Heart left ventricle (tissue), 16 donors: ENCODE data around the gene NOM1. TPM values are rescaled to one million over a fixed set of nuclear protein-coding genes. Genes with fewer than 3 reads are reported as not detected.
A peak's percentile ranks its signal among the peaks of the same experiment; 100 is the strongest.
"Not testable (repeated sequence)": the region's sequence is repeated elsewhere in the genome, so short reads cannot be mapped to it uniquely, and the experiment has no call there.

Experiments used
- ATAC-seq, 4 donors: fragments of 200-7000 bp; cut with Tn5 transposase; one replicate each; pipeline ENCODE4 v1.9.1; 2020 to 2022; ENCODE audit warnings: moderate library complexity in 4 of 4, mild to moderate bottlenecking in 3 of 4, moderate number of reproducible peaks in 1 of 4
- DNase-seq, 5 donors: peaks; one replicate each; pipeline ENCODE4 v3.0.0-alpha.2; 2020
- H3K27ac ChIP-seq, 12 donors: fragments of 200-600 bp; sonication (generic) in 4 of 12; one replicate each; pipeline versions ENCODE4 v1.5.0 to v1.8.0; 2016 to 2022; ENCODE audit warnings: mild to moderate bottlenecking in 2 of 12
- H3K27me3 ChIP-seq, 9 donors: fragments of 200-600 bp; sonication (generic) in 2 of 9; one replicate each; pipeline versions ENCODE4 v1.5.1 to v1.8.0; 2016 to 2022; ENCODE audit warnings: mild to moderate bottlenecking in 3 of 9
- H3K36me3 ChIP-seq, 9 donors: fragments of 200-600 bp; sonication (generic) in 2 of 9; one replicate each; pipeline versions ENCODE4 v1.5.0 to v1.8.0; 2018 to 2022; ENCODE audit warnings: mild to moderate bottlenecking in 2 of 9
- H3K4me1 ChIP-seq, 12 donors: fragments of 200-600 bp; sonication (generic) in 4 of 12; one replicate each; pipeline versions ENCODE4 v1.5.0 to v1.8.0; 2016 to 2022; ENCODE audit warnings: mild to moderate bottlenecking in 3 of 12
- H3K4me3 ChIP-seq, 12 donors: fragments of 200-600 bp; sonication (generic) in 4 of 12; one replicate each; pipeline versions ENCODE4 v1.5.0 to v1.8.0; 2017 to 2022; ENCODE audit warnings: mild to moderate bottlenecking in 9 of 12, moderate library complexity in 4 of 12
- H3K9me3 ChIP-seq, 12 donors: fragments of 200-600 bp; sonication (generic) in 4 of 12; one replicate each; pipeline versions ENCODE4 v1.5.0 to v1.8.0; 2016 to 2022; ENCODE audit warnings: mild to moderate bottlenecking in 1 of 12
- POLR2A ChIP-seq, 2 donors: fragments of 450-650 bp; IDR thresholded peaks; one replicate each; pipeline ENCODE4 v1.6.1; 2017; ENCODE audit warnings: antibody characterized with exemption in 2 of 2, mild to moderate bottlenecking in 2 of 2, moderate library complexity in 2 of 2
- WGBS, 4 donors: extraction: QIAGEN DNeasy Blood & Tissue Kit in 2 of 4; methylation state at CpG; one replicate each; pipeline versions ENCODE4 v1.1.5 to v1.1.7; 2013 to 2018; 5-methylcytosine and 5-hydroxymethylcytosine counted together
- intact Hi-C, 10 donors: fragments of 100-400 bp; cut with DNase I; formaldehyde crosslinking; loops; one replicate each; pipeline versions ENCODE4 v1.11.1 to v1.14.2; 2022
- polyA plus RNA-seq, 2 donors: library from polyadenylated mRNA; stranded (reverse); fragments of 200-250 nt; gene quantifications; one replicate each; pipeline ENCODE4 v1.2.3, GENCODE V29; 2013
- total RNA-seq, 9 donors: library from RNA; depleted of rRNA in 2 of 9; stranded (reverse); fragments of >200 nt in 2 of 9; fragmentation: NEBNext Ultra II Directional in 3 of 9; extraction: Animal tissue kit (Norgen Biotek cat#: 25700) in 3 of 9; gene quantifications; one replicate each; pipeline versions ENCODE4 v1.1.0 to v1.2.4, GENCODE V29; 2016 to 2023
- TF ChIP-seq, protein P1 (sequence below), 12 donors: fragments of 200-600 bp; sonication (generic) in 4 of 12; IDR thresholded peaks; one replicate each; pipeline versions ENCODE4 v1.5.0 to v1.8.0; 2018 to 2022; ENCODE audit warnings: antibody characterized with exemption in 12 of 12, mild to moderate bottlenecking in 5 of 12
- donor health status: ischemic (EF 13 %, LVEDD 7.1; RV severe dilation, severe dysfunction).
- donor health status: healthy with polysubstance abuse.
- donor health status: DM: no; HTN: yes; CAD: no.
- donor health status: DM: no; HTN: no; CAD: no.
- donor health status: ischemic (EF 25% LVEDD 6.9; RV normal size, moderate dysfunction).
- donor health status: ischemic (EF 25% LVEDD 5.7; RV mildly dilated, moderate dysfunction).
- donor health status: healthy.
- donor health status: DM: yes; HTN: yes; CAD: no.
- donor health status: ischemic (EF 35%, LVEDD 5.7; RV mildly dilated, moderate dysfunction).
- donor health status: nonischemic (EF 11% LVEDD 7.7; RV severe dilation, severe dysfunction).
- donor health status: DM: yes; HTN: yes; CAD: no.
- donor health status: PGD.
- donor health status: ischemic (EF 29% LVEDD 5.4; RV normal size, mild dysfunction).
- donor health status: nonischemic (EF 23%, LVEDD 6.1; RV moderate dilation, normal function).

The NOM1 gene
- total and polyA plus RNA-seq, 11 donors, result 6.0 to 12.2 (median 9.1) TPM

DNA sequence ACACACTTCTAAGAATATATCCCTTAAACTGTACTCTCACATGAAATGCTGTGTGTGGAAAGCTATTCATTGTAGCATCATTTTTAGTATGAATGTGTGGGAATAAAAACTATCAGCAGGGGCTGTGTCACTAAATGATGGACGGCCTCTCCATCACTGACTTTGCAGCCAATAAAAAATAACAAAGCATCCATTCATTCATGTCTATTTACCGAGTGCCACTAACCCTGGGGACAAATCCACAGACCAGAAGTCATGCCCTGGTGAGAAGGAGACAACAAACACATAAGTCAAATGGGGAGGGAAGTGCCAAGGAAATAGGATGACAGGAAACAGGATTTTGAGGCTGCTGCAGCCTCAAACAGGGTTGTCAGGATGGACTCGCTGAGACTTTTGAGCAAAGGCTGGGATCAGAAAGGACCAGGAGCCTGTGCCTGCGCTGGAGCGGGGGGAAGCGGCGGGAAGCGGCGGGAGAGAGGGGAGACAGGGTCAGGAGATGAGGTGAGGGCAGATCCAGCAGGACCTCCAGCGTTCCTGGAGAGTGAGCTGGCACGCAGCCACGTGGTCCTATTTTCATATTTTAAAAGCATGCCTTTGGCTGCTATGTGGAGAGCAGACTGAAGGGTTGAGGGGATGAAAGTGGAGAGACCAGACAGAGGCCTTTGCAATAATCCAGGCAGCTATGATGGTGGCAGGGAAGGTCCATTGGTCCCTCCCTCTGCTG, 2.2 kb upstream of the NOM1 start:
- Histone ChIP-seq H3K27me3 (peaks cover 0 to 48% (median 16%) of the 10 kb centered on the region in 9 donors), H3K27ac (no peak overlapping the region), H3K36me3 (peaks cover 0 to 4% (median under 1%) of the 10 kb centered on the region in 9 donors), H3K9me3 (no peaks in the 10 kb centered on the region), H3K4me1 (peaks cover 0 to 37% (median 20%) of the 10 kb centered on the region in 12 donors), H3K4me3 (no peak overlapping the region)
- intact Hi-C loops, result loop anchor here in 5 of 10 donors (5.0 to 10.0 kb wide), 5 partner anchors 40 to 1150 kb away; partner anchors contain the start of gene LMBR1 (in 1 of the 5)
- no peak for TF ChIP-seq POLR2A (IDR thresholded peaks at IDR 0.05)
- TF ChIP-seq, protein P1, sequence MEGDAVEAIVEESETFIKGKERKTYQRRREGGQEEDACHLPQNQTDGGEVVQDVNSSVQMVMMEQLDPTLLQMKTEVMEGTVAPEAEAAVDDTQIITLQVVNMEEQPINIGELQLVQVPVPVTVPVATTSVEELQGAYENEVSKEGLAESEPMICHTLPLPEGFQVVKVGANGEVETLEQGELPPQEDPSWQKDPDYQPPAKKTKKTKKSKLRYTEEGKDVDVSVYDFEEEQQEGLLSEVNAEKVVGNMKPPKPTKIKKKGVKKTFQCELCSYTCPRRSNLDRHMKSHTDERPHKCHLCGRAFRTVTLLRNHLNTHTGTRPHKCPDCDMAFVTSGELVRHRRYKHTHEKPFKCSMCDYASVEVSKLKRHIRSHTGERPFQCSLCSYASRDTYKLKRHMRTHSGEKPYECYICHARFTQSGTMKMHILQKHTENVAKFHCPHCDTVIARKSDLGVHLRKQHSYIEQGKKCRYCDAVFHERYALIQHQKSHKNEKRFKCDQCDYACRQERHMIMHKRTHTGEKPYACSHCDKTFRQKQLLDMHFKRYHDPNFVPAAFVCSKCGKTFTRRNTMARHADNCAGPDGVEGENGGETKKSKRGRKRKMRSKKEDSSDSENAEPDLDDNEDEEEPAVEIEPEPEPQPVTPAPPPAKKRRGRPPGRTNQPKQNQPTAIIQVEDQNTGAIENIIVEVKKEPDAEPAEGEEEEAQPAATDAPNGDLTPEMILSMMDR (IDR thresholded peaks at IDR 0.05), result no peak
- WGBS, 4 donors, result 54 to 63% (median 61%) methylated on average over 11 to 12 of the region's 12 CpGs
- no peak for ATAC-seq
- no peak for DNase-seq

DNA sequence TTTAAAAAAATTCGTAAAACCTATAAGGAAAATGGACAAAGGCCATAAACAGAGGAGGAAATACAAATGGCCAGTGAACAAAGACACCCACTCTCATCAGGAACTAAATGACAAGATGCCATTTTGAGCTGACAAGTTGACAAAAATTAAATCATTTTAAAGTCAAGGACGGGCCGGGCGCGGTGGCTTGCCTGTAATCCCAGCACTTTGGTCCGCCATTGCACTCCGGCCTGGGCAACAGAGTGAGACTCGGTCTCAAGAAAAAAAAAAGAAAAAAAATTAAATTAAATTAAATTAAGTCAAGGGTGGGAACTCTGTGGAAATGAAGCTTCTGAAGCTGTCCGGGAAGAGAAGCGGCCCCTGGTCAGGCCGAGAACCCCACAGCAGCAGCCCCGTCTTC, 1.2 kb upstream of the NOM1 start:
- DNase-seq (no peak), ATAC-seq (no peak)
- intact Hi-C loops, result loop anchor here in 5 of 10 donors (5.0 to 10.0 kb wide), 5 partner anchors 41 to 1151 kb away; partner anchors contain the start of gene LMBR1 (in 1 of the 5)
- 87 to 94% (median 92%) methylated on average over 12 of the region's 12 CpGs for WGBS, 4 donors
- Histone ChIP-seq H3K27me3 (peaks cover 0 to 37% (median 7%) of the 10 kb centered on the region in 9 donors), H3K36me3 (peaks cover 0 to 15% (median 11%) of the 10 kb centered on the region in 9 donors), H3K9me3 (no peaks in the 10 kb centered on the region), H3K27ac (no peak overlapping the region), H3K4me3 (peak overlapping the region in 9 of 12 donors; percentile 81 to 100 (median 92)), H3K4me1 (peaks cover 0 to 33% (median 20%) of the 10 kb centered on the region in 12 donors)
- TF ChIP-seq, protein P1 (IDR thresholded peaks at IDR 0.05), result no peak
- no peak for TF ChIP-seq POLR2A (IDR thresholded peaks at IDR 0.05)

DNA sequence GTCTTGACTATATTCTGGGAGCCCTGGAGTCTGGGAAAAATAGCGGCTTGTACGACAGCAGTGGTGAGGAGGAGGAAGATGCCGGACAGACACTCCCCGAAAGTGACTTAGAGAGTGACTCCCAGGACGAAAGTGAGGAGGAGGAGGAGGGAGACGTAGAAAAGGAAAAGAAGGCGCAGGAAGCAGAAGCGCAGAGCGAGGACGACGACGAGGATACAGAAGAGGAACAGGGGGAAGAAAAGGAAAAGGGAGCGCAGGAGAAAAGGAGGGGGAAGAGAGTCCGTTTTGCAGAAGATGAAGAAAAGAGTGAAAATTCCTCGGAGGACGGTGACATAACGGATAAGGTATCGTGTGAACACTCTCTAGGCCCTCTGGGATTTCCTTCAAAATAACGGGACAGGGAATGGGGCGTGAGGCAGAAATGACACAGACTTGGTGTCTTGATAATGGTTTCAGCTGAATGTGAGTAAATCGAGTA, 908 bp downstream of the NOM1 start:
- intact Hi-C loops, result loop anchor here in 1 of 10 donors (10.0 kb wide), 1 partner anchor 324 kb away; no protein-coding TSS in a partner anchor
- H3K27me3 ChIP-seq, result peaks cover 0 to 19% (median 0%) of the 10 kb centered on the region in 9 donors
- WGBS, 4 donors, result 1 to 3% (median 2%) methylated on average over 21 of the region's 21 CpGs
- H3K9me3 ChIP-seq, result no peaks in the 10 kb centered on the region
- H3K4me1 ChIP-seq, result peaks cover 0 to 33% (median 20%) of the 10 kb centered on the region in 12 donors
- DNase-seq (no peak), ATAC-seq (no peak)
- TF ChIP-seq, protein P1 (IDR thresholded peaks at IDR 0.05), result no peak
- TF ChIP-seq POLR2A (IDR thresholded peaks at IDR 0.05), result no peak
- peak overlapping the region in 8 of 12 donors; percentile 59 to 79 (median 68) for H3K27ac ChIP-seq
- peak overlapping the region; percentile 81 to 100 (median 92) for H3K4me3 ChIP-seq
- H3K36me3 ChIP-seq, result peaks cover 0 to 35% (median 32%) of the 10 kb centered on the region in 9 donors

DNA sequence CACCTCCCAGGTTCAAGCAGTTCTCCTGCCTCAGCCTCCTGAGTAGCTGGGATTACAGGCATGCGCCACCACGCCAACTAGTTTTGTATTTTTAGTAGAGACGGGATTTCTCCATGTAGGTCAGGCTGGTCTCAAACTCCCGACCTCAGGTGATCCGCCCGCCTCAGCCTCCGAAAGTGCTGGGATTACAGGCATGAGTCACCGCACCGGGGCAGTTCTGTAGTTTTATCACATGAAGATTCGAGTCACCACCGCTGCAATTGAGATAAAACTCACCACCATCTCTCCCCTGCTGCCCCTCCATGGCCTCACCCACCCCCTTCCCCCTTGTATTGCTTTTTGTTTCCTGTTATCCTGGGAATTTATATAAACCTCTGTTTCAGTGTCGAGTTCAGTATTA, 3.7 kb downstream of the NOM1 start:
- ATAC-seq, result not testable (repeated sequence)
- peaks cover 0 to 63% (median 58%) of the 10 kb centered on the region in 9 donors for H3K36me3 ChIP-seq
- 68 to 83% (median 74%) methylated on average over 11 to 12 of the region's 12 CpGs for WGBS, 4 donors

More for the DNA sequence above, 3.7 kb downstream of the NOM1 start:
- intact Hi-C loops, result loop anchor here in 1 of 10 donors (10.0 kb wide), 1 partner anchor 322 kb away; no protein-coding TSS in a partner anchor
- DNase-seq, H3K27ac ChIP-seq, H3K27me3 ChIP-seq, H3K9me3 ChIP-seq, H3K4me3 ChIP-seq: not testable (repeated sequence)
- peaks cover 0 to 33% (median 20%) of the 10 kb centered on the region in 12 donors for H3K4me1 ChIP-seq
